Ovary (tissue), 9 donors: ENCODE data around the gene IFNA8. TPM values are rescaled to one million over a fixed set of nuclear protein-coding genes. Genes with fewer than 3 reads are reported as not detected.
"Not testable (repeated sequence)": the region's sequence is repeated elsewhere in the genome, so short reads cannot be mapped to it uniquely, and the experiment has no call there.

ENCODE experiments used
- DNase-seq, 5 donors: peaks; one replicate each; pipeline ENCODE4 v3.0.0-alpha.2; 2019 to 2020
- H3K27ac ChIP-seq, 2 donors: fragments of 200-600 bp; one replicate each; pipeline versions ENCODE4 v1.5.1 to v1.8.0; 2019 to 2022
- H3K27me3 ChIP-seq: fragments of 200-600 bp; one replicate; pipeline ENCODE4 v1.8.0; 2022
- H3K36me3 ChIP-seq: fragments of 200-600 bp; sonication (generic); one replicate; pipeline ENCODE4 v1.5.1; 2019
- H3K4me1 ChIP-seq: one replicate; pipeline ENCODE4 v1.8.1; 2013; ENCODE audit warnings: mild to moderate bottlenecking, moderate library complexity; ENCODE audit not compliant: insufficient read depth
- H3K4me3 ChIP-seq: fragments of 200-600 bp; sonication (generic); one replicate; pipeline ENCODE4 v1.5.1; 2017
- H3K9me3 ChIP-seq, 2 donors: fragments of 200-600 bp in 1 of 2; sonication (generic) in 1 of 2; one replicate each; pipeline versions ENCODE4 v1.5.1 to v1.8.1; 2013 to 2019; ENCODE audit warnings: mild to moderate bottlenecking in 1 of 2, moderate library complexity in 1 of 2
- CTCF ChIP-seq, 3 donors: fragments of 450-650 bp in 2 of 3; fragments of 200-600 bp in 1 of 3; IDR thresholded peaks; one replicate each; pipeline versions ENCODE4 v1.5.1 to v1.8.0; 2016 to 2022; ENCODE audit warnings: antibody characterized with exemption in 3 of 3, mild to moderate bottlenecking in 1 of 3
- EP300 ChIP-seq: sonication (generic); formaldehyde crosslinking; IDR thresholded peaks from one replicate; pipeline ENCODE4 v1.6.1; 2017; ENCODE audit warnings: antibody characterized with exemption
- POLR2A ChIP-seq: fragments of 450-650 bp; IDR thresholded peaks from one replicate; pipeline ENCODE4 v1.6.1; 2017; ENCODE audit warnings: antibody characterized with exemption, mild to moderate bottlenecking, moderate library complexity
- whole genome bisulfite sequencing, 3 donors: extraction: QIAGEN DNeasy Blood & Tissue Kit in 1 of 3; methylation state at CpG; one replicate each; pipeline versions ENCODE4 v1.1.5 to v1.1.7; 2013 to 2017; 5-methylcytosine and 5-hydroxymethylcytosine counted together
- intact Hi-C, 4 donors: fragments of 100-400 bp; cut with DNase I; formaldehyde crosslinking; loops; one replicate each; pipeline versions ENCODE4 v1.11.0 to v1.15.1; 2022 to 2023
- polyA plus RNA-seq, 2 donors: library from polyadenylated mRNA; stranded (reverse); fragments of 200-250 nt in 1 of 2; fragments of 350-450 nt in 1 of 2; fragmentation: Illumina TruSeq in 1 of 2; extraction: RNeasy Lipid Tissue Mini Kit (QIAGEN cat#74804) in 1 of 2; gene quantifications; one replicate each; pipeline ENCODE4 v1.2.3, GENCODE V29; 2013 to 2014
- total RNA-seq, 7 donors: library from RNA; depleted of rRNA in 2 of 7; stranded (reverse); fragments of >200 nt in 2 of 7; fragmentation: NEBNext Ultra II Directional in 3 of 7; extraction: Animal tissue kit (Norgen Biotek cat#: 25700) in 3 of 7; gene quantifications; one replicate each; pipeline versions ENCODE4 v1.1.0 to v1.2.4, GENCODE V29; 2016 to 2023
- donor health status: DM: no; HTN: no; CAD: no; lungs with moderate emphysema.
- donor health status: DM: no; HTN: no; CAD: no.
- donor health status: Bipolar disorder and iron deficiency.
- donor health status: DM: yes; HTN: yes; CAD: no.
- donor health status: DM: no; HTN: no; CAD: no.
- donor health status: DM: yes; HTN: yes; CAD: no.

Gene IFNA8
- total and polyA plus RNA-seq, 9 donors = not detected

GRCh38 chr9:21434202-21435014 lies 25.5 kb downstream of the IFNA8 start:
- no peak for DNase-seq
- TF ChIP-seq POLR2A (no peak), EP300 (no peak), CTCF (IDR thresholded peaks at IDR 0.05) (no peak)
- Histone ChIP-seq H3K27ac (no peak overlapping the region), H3K4me3 (no peak overlapping the region), H3K36me3 (no peaks in the 10 kb centered on the region), H3K4me1 (no peaks in the 10 kb centered on the region), H3K9me3 (no peaks in the 10 kb centered on the region), H3K27me3 (no peaks in the 10 kb centered on the region)
- 50 to 59% (median 57%) methylated on average over 9 of the region's 9 CpGs for WGBS, 3 donors
- intact Hi-C loops = no loop called here

GRCh38 chr9:21435015-21435383 lies 26.1 kb downstream of the IFNA8 start:
- H3K27me3 ChIP-seq, H3K4me3 ChIP-seq, H3K4me1 ChIP-seq, H3K27ac ChIP-seq, DNase-seq, intact Hi-C loops, H3K36me3 ChIP-seq, H3K9me3 ChIP-seq: not testable (repeated sequence)
- WGBS, 3 donors = 64 to 84% (median 76%) methylated on average over 7 of the region's 7 CpGs

GRCh38 chr9:21440139-21440538 lies 31.2 kb downstream of the IFNA8 start, which contains the start of gene IFNA1:
TSS of gene IFNA1 (plus strand) at chr9:21440439. CDS start at chr9:21440508, 69 bp downstream.
- no peaks in the 10 kb centered on the region for H3K4me1 ChIP-seq
- no peak for TF ChIP-seq EP300
- TF ChIP-seq CTCF (IDR thresholded peaks at IDR 0.05) = no peak
- no peak for TF ChIP-seq POLR2A
- no peak for DNase-seq
- no peaks in the 10 kb centered on the region for H3K27me3 ChIP-seq
- no peak within 1 kb of the TSS for H3K27ac ChIP-seq
- intact Hi-C loops = no loop called here
- no peaks in the 10 kb centered on the region for H3K9me3 ChIP-seq
- no peaks in the 10 kb centered on the region for H3K36me3 ChIP-seq
- 88 to 92% (median 89%) methylated on average over 4 of the region's 4 CpGs for WGBS, 3 donors
- no peak within 1 kb of the TSS for H3K4me3 ChIP-seq

DNA sequence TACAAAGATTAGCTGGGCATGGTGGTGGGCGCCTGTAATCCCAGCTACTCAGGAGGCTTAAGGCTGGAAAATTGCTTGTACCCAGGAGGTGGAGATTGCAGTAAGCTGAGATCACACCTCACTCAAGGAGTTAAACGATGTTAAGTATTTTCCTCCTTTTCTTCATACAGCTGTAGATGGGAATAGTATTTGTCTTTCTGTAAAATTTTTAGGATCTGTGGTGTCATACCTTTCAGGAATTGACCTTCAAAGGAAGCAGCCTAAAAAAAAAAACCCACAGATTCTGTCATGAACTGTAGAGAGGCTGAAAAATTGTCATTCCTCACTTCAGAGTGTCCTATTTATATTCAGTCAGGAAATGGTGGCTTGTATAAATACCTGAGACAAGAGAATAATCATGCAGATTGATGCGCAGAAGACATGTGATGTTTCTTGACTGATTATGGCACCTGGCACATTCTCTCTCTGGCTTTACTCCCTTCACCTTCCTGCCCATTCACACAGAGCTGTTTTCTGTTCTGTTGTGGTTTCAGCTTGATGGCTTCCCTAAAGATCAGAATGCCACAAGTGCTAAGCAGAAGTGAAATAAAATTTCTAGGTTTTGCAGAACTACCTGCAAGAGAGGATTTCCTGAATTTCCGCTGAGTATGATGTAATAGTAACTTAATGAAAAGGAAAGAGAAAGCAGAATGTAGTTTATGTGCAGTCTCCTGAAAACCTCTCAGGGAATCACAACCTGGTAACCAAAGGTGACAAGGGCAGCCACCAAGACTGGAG lies 35.1 kb downstream of the IFNA8 start:
- intact Hi-C loops = no loop called here
- H3K27me3 ChIP-seq = no peaks in the 10 kb centered on the region
- H3K4me3 ChIP-seq = no peak overlapping the region
- TF ChIP-seq POLR2A (no peak), EP300 (no peak)
- 92 to 94% (median 93%) methylated on average over 4 of the region's 4 CpGs for WGBS, 3 donors
- no peaks in the 10 kb centered on the region for H3K4me1 ChIP-seq
- no peak for DNase-seq
- H3K36me3 ChIP-seq = no peaks in the 10 kb centered on the region
- no peak overlapping the region for H3K27ac ChIP-seq
- no peaks in the 10 kb centered on the region for H3K9me3 ChIP-seq

- DNase-seq, H3K36me3 ChIP-seq, intact Hi-C loops, H3K4me1 ChIP-seq, H3K27me3 ChIP-seq, H3K9me3 ChIP-seq, H3K4me3 ChIP-seq, H3K27ac ChIP-seq: not testable (repeated sequence)
- 86 to 91% (median 86%) methylated on average over 5 of the region's 5 CpGs for WGBS, 3 donors
Observed at GRCh38 chr9:21449312-21449711, 40.4 kb downstream of the IFNA8 start.
